Osteoblast (primary cell): Measurements from ENCODE around the gene PPP1R14B. TPM values are rescaled to one million over a fixed set of nuclear protein-coding genes. Genes with fewer than 3 reads are reported as not detected.

Experiments used
- DNase-seq: peaks from one replicate; pipeline ENCODE4 v3.0.0; 2011; ENCODE audit warnings: low spot score, mixed read lengths; ENCODE audit not compliant: insufficient read length; ENCODE audit errors: missing footprints
- H2AFZ ChIP-seq: 2 replicates; pipeline ENCODE4 v1.6.0; 2011; ENCODE audit warnings: mild to moderate bottlenecking, low read length
- H3K27ac ChIP-seq: 2 replicates; pipeline ENCODE4 v1.5.1; 2011; ENCODE audit warnings: mild to moderate bottlenecking, low read depth, low read length, moderate library complexity
- H3K27me3 ChIP-seq: 2 replicates; pipeline ENCODE4 v1.6.0; 2012; ENCODE audit warnings: mild to moderate bottlenecking, control low read depth, inconsistent platforms, low read length, moderate library complexity; ENCODE audit not compliant: insufficient read depth
- H3K36me3 ChIP-seq: 2 replicates; pipeline ENCODE4 v1.5.1; 2011; ENCODE audit warnings: mild to moderate bottlenecking, low read length, control low read depth, moderate library complexity; ENCODE audit not compliant: insufficient read depth
- H3K4me1 ChIP-seq: 2 replicates; pipeline ENCODE4 v1.5.1; 2011; ENCODE audit warnings: mild to moderate bottlenecking, low read length, control low read depth, moderate library complexity; ENCODE audit not compliant: insufficient read depth
- H3K4me2 ChIP-seq: 2 replicates; pipeline ENCODE4 v1.6.0; 2011; ENCODE audit warnings: mild to moderate bottlenecking, low read length; ENCODE audit not compliant: insufficient read depth
- H3K4me3 ChIP-seq: fragments of 200-600 bp; sonication (generic); 3 replicates; pipeline ENCODE4 v1.5.1; 2012; ENCODE audit warnings: mild to moderate bottlenecking, low read length, inconsistent platforms; ENCODE audit not compliant: insufficient read depth
- H3K79me2 ChIP-seq: 2 replicates; pipeline ENCODE4 v1.6.0; 2012; ENCODE audit warnings: mild to moderate bottlenecking, low read length, control low read depth, inconsistent platforms; ENCODE audit not compliant: insufficient read depth
- H3K9me3 ChIP-seq: 2 replicates; pipeline ENCODE4 v1.5.1; 2011; ENCODE audit warnings: low read depth, low read length, control low read depth
- H4K20me1 ChIP-seq: 2 replicates; pipeline ENCODE4 v1.6.0; 2012; ENCODE audit warnings: mild to moderate bottlenecking, low read length, control low read depth; ENCODE audit not compliant: insufficient read depth
- total RNA-seq: library from RNA; depleted of rRNA; stranded (reverse); fragments of >200 nt; gene quantifications from 2 replicates; pipeline ENCODE4 v1.2.3, GENCODE V29; 2012
- TF ChIP-seq, protein P1 (sequence below): IDR thresholded peaks from 2 replicates; pipeline ENCODE4 v1.5.1; 2011; ENCODE audit warnings: mild to moderate bottlenecking, low read depth, low read length, moderate library complexity; ENCODE audit errors: extremely low read depth

Gene PPP1R14B
- total RNA-seq, 1 donor = 136 TPM

DNA sequence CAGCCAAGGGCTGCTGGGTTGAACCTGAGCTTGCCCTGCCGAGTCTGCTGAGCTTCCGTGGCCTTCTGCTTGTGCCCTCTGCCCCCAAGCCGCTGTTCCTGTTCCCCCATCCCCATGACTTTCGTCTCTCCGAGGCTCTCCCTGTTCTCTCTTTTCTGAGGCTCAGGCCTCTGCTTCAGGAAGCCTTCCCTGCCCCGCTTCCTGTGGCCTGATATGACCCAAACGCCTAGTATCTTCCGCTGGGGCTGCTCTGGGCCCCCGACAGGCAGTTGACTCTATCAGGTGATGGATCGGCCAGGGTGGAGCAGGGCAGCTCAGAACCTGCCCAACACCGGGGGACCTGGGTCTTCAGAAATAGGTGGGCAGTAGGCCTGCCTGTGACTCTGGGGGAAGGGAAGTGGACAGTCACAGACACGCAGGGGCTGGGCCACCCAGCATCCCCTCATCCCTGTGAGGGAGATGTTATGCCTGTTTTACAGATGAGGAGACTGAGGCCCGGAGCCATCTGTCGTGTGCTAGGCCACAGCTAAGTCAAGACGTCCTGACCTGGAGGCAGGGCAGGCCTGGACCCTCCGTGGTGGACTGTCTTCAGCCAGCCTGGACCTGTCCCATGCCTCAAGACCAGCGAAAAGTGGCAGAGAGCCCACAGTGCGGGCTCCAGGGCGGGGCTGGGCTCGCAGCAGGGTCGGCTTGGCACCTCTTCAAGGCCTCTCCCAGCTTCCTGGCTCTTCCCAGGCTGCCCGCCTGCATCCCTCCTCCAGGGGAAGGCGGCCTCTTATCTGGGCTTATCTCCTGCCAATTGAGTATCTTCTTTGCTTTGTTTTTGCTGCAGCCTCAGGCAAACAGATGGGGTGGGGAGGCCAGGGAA is 21.5 kb upstream of the PPP1R14B start:
- Histone ChIP-seq H3K36me3 (peaks cover 28% of the 10 kb centered on the region), H3K4me3 (peak overlapping the region; percentile 74), H2AFZ (no peak overlapping the region), H4K20me1 (no peaks in the 10 kb centered on the region), H3K27ac (peak overlapping the region; percentile 94), H3K4me2 (peak overlapping the region; percentile 96), H3K79me2 (no peaks in the 10 kb centered on the region), H3K27me3 (no peaks in the 10 kb centered on the region), H3K9me3 (no peaks in the 10 kb centered on the region), H3K4me1 (peaks cover 27% of the 10 kb centered on the region)
- TF ChIP-seq, protein P1, sequence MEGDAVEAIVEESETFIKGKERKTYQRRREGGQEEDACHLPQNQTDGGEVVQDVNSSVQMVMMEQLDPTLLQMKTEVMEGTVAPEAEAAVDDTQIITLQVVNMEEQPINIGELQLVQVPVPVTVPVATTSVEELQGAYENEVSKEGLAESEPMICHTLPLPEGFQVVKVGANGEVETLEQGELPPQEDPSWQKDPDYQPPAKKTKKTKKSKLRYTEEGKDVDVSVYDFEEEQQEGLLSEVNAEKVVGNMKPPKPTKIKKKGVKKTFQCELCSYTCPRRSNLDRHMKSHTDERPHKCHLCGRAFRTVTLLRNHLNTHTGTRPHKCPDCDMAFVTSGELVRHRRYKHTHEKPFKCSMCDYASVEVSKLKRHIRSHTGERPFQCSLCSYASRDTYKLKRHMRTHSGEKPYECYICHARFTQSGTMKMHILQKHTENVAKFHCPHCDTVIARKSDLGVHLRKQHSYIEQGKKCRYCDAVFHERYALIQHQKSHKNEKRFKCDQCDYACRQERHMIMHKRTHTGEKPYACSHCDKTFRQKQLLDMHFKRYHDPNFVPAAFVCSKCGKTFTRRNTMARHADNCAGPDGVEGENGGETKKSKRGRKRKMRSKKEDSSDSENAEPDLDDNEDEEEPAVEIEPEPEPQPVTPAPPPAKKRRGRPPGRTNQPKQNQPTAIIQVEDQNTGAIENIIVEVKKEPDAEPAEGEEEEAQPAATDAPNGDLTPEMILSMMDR = no peak
- DNase-seq = peak; percentile 90

DNA sequence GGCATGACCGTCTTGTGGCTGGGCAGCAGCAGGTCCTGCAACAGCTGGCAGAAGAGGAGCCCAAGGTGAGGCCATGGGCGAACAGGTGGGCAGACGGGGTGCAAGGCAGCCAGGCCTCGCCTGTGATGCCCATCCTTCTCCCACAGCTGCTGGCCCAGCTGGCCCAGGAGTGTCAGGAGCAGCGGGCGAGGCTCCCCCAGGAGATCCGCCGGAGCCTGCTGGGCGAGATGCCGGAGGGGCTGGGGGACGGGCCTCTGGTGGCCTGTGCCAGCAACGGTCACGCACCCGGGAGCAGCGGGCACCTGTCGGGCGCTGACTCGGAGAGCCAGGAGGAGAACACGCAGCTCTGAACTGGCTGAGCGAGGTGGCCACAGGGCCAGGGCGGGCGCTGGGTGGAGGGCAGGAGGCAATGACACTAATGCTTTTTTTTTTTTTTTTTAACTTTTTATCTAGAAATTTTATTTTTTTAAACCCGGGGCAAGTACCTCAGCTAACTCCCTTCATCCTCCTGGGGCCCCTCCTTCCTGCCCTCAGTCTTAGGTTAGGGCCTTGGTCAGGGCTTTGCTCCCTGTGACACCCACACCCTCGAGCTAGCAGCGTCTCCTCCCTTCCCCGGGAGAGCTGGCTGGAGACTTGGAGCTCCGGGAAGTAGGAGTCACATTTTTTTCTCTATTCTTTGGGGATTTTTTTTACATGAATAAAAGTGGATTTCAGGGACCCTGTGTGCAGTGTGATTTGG is 20.6 kb upstream of the PPP1R14B start:
- H3K79me2 ChIP-seq = no peaks in the 10 kb centered on the region
- H4K20me1 ChIP-seq = no peaks in the 10 kb centered on the region
- no peaks in the 10 kb centered on the region for H3K9me3 ChIP-seq
- H3K36me3 ChIP-seq = peaks cover 36% of the 10 kb centered on the region
- DNase-seq = peak; percentile 90
- H2AFZ ChIP-seq = no peak overlapping the region
- peaks cover 33% of the 10 kb centered on the region for H3K4me1 ChIP-seq
- no peak overlapping the region for H3K4me2 ChIP-seq
- no peak overlapping the region for H3K27ac ChIP-seq
- TF ChIP-seq, protein P1 = no peak
- H3K4me3 ChIP-seq = no peak overlapping the region
- no peaks in the 10 kb centered on the region for H3K27me3 ChIP-seq

DNA sequence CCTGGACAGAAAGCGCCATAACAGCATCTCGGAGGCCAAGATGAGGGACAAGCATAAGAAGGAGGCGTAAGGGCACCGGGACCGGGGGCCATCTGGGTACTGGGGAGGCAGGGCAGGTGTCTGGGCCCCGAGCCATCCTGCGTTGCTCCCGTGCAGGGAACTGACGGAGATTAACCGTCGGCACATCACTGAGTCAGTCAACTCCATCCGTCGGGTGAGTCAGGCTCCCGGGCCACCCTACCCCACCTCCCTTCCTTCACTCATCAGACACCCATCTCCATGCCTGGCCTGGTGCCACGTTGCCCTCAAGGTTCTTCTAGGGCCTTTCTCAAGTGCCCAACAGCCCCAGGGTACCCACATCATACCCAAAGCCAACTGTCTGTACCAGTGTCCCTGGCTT is 19.6 kb upstream of the PPP1R14B start:
- Histone ChIP-seq H3K4me3 (no peak overlapping the region), H3K4me1 (peaks cover 33% of the 10 kb centered on the region), H3K36me3 (peaks cover 41% of the 10 kb centered on the region), H2AFZ (no peak overlapping the region), H3K79me2 (no peaks in the 10 kb centered on the region), H3K4me2 (no peak overlapping the region), H3K27me3 (no peaks in the 10 kb centered on the region), H4K20me1 (no peaks in the 10 kb centered on the region), H3K27ac (no peak overlapping the region), H3K9me3 (no peaks in the 10 kb centered on the region)
- TF ChIP-seq, protein P1 = no peak
- peak; percentile 85 for DNase-seq
